Erythroblast (primary cell): Measurements from ENCODE around the gene IBA57.

Experiments
- DNase-seq, 2 experiments: peaks; one replicate each; lab custom pipeline; 2025; lab: John Stamatoyannopoulos, UW
- GATA1 ChIP-seq: IDR thresholded peaks from 2 replicates; pipeline ENCODE4 v1.6.1; 2011; ENCODE audit warnings: low read depth, mild to moderate bottlenecking, control low read depth, low read length, moderate library complexity
- POLR2A ChIP-seq: IDR thresholded peaks from 2 replicates; pipeline ENCODE4 v1.6.1; 2011; ENCODE audit warnings: mild to moderate bottlenecking, low read length

IBA57 gene

GRCh38 chr1:228163776-228164519 is 1.7 kb upstream of the IBA57 start:
- TF ChIP-seq GATA1 (no peak), POLR2A (no peak)
- no peak for DNase-seq

- TF ChIP-seq GATA1 (no peak), POLR2A (no peak)
- DNase-seq, result peak in 1 of 2 experiments; percentile 39
Observed at GRCh38 chr1:228164561-228165371, 838 bp upstream of the IBA57 start.

GRCh38 chr1:228166170-228166936 is 749 bp downstream of the IBA57 start:
- peak; percentile 89 to 92 for DNase-seq
- TF ChIP-seq GATA1, result no peak
- no peak for TF ChIP-seq POLR2A

- DNase-seq, result no peak
- TF ChIP-seq POLR2A, result no peak
- no peak for TF ChIP-seq GATA1
Observed at GRCh38 chr1:228168563-228169270, 3.1 kb downstream of the IBA57 start.

- DNase-seq, result no peak
Observed at GRCh38 chr1:228169345-228169744, 3.7 kb downstream of the IBA57 start.

GRCh38 chr1:228170666-228171065 is 5.1 kb downstream of the IBA57 start:
- no peak for DNase-seq

More at GRCh38 chr1:228169345-228169744, 3.7 kb downstream of the IBA57 start:
- TF ChIP-seq GATA1, result no peak
- TF ChIP-seq POLR2A, result no peak

GRCh38 chr1:228171221-228171891 is 5.8 kb downstream of the IBA57 start:
- no peak for TF ChIP-seq POLR2A
- no peak for TF ChIP-seq GATA1
- DNase-seq, result no peak

More at GRCh38 chr1:228170666-228171065, 5.1 kb downstream of the IBA57 start:
- TF ChIP-seq POLR2A (no peak), GATA1 (no peak)

- DNase-seq, result no peak
- no peak for TF ChIP-seq POLR2A
- TF ChIP-seq GATA1, result no peak
Observed at GRCh38 chr1:228172591-228173527, 7.3 kb downstream of the IBA57 start.

GRCh38 chr1:228173528-228174481 is 8.2 kb downstream of the IBA57 start:
- peak; percentile 62 to 65 for DNase-seq

- TF ChIP-seq GATA1, result no peak
- peak; percentile 39 for TF ChIP-seq POLR2A
- DNase-seq, result peak; percentile 71 to 73
Observed at GRCh38 chr1:228174482-228175315, 9.1 kb downstream of the IBA57 start.
